Stimulated activated CD4-positive, alpha-beta T cell treated with anti-CD3 and anti-CD28 coated beads, Interleukin-15, amount 100 ng/mL, for 24 hours (primary cell): ENCODE measurements around the gene GRXCR1.

ENCODE experiments used
- DNase-seq: peaks from one replicate; pipeline ENCODE4 v3.0.0-alpha.2; 2020

Gene GRXCR1

GRCh38 chr4:42942216-42942615 is 49.7 kb downstream of the GRXCR1 start:
- no peak for DNase-seq

GRCh38 chr4:42945874-42946273 is 53.4 kb downstream of the GRXCR1 start:
- DNase-seq: no peak

DNA sequence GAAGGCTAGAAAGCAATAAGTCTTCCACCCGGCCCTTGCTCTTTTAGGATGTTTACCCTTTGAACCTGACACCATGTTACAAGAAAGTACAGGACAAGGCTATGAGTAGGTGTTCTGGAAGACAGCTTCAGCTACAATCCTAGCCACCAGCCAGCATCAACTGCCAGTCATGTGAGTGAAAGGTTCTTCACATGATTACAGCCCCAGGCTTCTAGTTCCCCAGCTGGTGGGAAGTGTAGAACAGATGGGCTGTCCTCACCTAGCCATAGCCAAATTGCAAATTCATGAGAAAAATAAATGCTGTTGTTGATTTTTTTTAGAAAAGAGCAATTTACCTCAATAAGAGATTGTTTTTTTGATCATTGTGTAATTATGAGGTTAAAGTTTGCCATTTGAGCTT is 60.8 kb downstream of the GRXCR1 start:
- no peak for DNase-seq

- no peak for DNase-seq
Measured at GRCh38 chr4:42954963-42955669, 62.6 kb downstream of the GRXCR1 start.

- DNase-seq: no peak
Measured at GRCh38 chr4:42955746-42956505, 63.4 kb downstream of the GRXCR1 start.

- DNase-seq: no peak
Measured at GRCh38 chr4:42965326-42965725, 72.8 kb downstream of the GRXCR1 start.

GRCh38 chr4:42985976-42986375 is 93.5 kb downstream of the GRXCR1 start:
- DNase-seq: no peak

- no peak for DNase-seq
Measured at GRCh38 chr4:42995343-42995944, 102.9 kb downstream of the GRXCR1 start.

DNA sequence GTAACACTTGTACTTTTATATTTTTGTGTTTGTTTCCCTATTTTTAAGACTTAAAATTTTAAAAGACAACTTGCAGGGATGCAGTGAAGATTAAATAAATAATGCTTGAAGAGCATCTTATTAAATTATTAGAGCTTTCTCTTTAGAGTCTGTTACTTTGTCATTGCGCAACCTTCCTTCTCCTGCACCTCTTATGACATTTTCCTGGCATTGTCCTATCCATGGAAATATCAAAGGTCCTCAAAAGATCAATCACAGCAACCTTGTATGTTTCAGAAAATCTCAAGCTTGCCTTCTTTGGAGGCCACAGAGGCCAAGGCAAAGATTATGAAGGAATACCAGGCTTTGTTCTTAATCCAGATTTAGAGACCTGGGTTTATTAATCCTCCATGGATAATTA is 116.3 kb downstream of the GRXCR1 start:
- no peak for DNase-seq

GRCh38 chr4:43014256-43014655 is 121.7 kb downstream of the GRXCR1 start:
- no peak for DNase-seq

DNA sequence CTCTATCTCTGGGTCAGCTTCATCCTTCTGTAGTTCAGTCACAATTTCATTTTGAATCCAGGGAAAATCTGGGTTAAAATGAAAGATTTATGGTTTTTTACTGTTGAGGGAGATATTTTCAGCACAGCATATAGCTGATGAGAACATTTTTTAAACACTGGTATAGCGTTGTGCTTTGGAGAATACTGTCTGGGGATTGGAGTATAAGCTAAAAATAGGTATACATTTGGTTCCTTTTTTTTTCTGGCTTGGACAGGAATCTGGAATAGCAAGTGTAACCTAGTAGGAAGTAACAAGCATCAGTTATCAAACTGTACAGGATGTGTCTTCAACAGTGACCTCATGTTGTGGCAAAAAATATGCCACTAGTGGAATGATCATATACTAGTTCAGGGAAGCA is 149.1 kb downstream of the GRXCR1 start:
- no peak for DNase-seq

DNA sequence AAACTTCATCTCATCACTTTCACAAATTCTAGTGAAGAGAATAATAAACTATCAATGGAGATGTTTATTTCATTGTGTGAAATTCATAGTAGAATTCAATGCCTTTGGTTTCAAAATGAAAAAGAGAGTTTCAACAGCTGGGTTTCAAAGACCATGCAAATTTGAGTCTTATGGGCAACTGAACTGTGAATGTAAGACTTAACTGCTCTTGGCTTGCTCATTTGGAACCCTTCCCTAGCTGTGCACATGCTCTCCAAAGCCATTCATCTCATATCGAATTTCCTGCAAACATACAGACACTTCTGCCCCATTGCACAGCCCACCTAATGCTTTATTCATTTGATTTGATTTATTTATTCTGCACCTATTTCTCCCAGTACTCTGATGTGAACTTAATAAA is 154.5 kb downstream of the GRXCR1 start:
- DNase-seq: no peak

DNA sequence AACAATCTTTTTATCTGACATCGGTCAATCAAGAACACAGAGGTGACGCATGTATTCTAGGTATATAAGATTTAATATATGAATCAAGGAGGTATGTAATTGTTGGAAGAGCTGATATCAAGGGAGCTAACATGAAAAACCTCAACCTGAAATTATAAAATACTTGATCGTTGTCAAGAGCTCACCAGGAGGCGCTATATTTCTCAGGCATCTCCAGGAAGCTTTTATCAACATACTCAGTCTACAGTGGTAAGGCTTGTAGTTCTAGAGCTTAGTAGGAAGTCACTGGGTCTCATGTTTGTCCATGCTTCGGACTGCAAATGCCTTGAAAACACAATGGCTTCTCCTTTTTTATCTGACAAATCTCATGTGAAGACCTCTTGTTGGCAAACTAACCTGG is 156.1 kb downstream of the GRXCR1 start:
- DNase-seq: no peak

- DNase-seq: no peak
Measured at GRCh38 chr4:43049326-43049725, 156.8 kb downstream of the GRXCR1 start.

- no peak for DNase-seq
Measured at GRCh38 chr4:43066415-43066814, 173.9 kb downstream of the GRXCR1 start.

DNA sequence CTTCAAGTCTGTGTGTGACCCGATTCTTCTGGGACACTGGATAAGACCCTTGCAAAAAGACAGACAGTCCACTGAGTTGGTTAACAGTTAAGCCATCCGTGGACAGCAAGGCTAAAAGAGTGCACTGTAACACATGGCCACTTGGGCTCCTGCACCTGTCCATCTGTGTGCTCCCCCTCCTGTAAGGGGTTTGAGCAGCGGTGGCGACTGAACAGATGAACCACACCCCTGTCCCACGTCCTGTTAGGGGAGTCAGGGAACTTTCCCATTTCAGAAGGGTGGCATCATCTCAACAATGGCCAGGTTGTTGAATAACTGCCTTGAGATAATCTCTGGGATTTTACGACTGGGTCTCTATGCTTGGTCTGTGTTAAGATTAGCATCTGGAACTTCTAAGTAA is 178.6 kb downstream of the GRXCR1 start:
- no peak for DNase-seq
